ENCODE data around the gene LLGL1.
A peak's percentile ranks its signal among the peaks of the same experiment; 100 is the strongest.

LLGL1 gene

GRCh38 chr17:18229771-18230170 is 4.3 kb downstream of the LLGL1 start:
- DNase-seq (ENCODE audit: low read depth) = no peak

- DNase-seq (ENCODE audit: low read depth) = no peak
Observed at GRCh38 chr17:18230288-18231141, 5.1 kb downstream of the LLGL1 start.

- DNase-seq (ENCODE audit: low read depth) = no peak
Observed at GRCh38 chr17:18231164-18231563, 5.7 kb downstream of the LLGL1 start.

- no peak for DNase-seq (ENCODE audit: low read depth)
Observed at GRCh38 chr17:18233803-18234518, 8.5 kb downstream of the LLGL1 start.

- DNase-seq (ENCODE audit: low read depth) = no peak
Observed at GRCh38 chr17:18234853-18235380, 9.5 kb downstream of the LLGL1 start.

GRCh38 chr17:18235743-18236256 is 10.4 kb downstream of the LLGL1 start:
- DNase-seq (ENCODE audit: low read depth) = no peak

- no peak for DNase-seq (ENCODE audit: low read depth)
Observed at GRCh38 chr17:18236494-18236893, 11.1 kb downstream of the LLGL1 start.

- DNase-seq (ENCODE audit: low read depth) = no peak
Observed at GRCh38 chr17:18237461-18237860, 12.0 kb downstream of the LLGL1 start.

GRCh38 chr17:18238299-18238698 is 12.9 kb downstream of the LLGL1 start:
- DNase-seq (ENCODE audit: low read depth) = no peak

GRCh38 chr17:18240449-18240848 is 15.0 kb downstream of the LLGL1 start:
- DNase-seq (ENCODE audit: low read depth) = no peak

- no peak for DNase-seq (ENCODE audit: low read depth)
Observed at GRCh38 chr17:18241229-18241871, 15.9 kb downstream of the LLGL1 start.

- DNase-seq (ENCODE audit: low read depth) = no peak
Observed at GRCh38 chr17:18245038-18245776, 19.8 kb downstream of the LLGL1 start.

GRCh38 chr17:18246109-18246725 is 20.8 kb downstream of the LLGL1 start:
- DNase-seq (ENCODE audit: low read depth) = no peak

GRCh38 chr17:18246880-18247612 is 21.6 kb downstream of the LLGL1 start:
- DNase-seq (ENCODE audit: low read depth) = no peak

GRCh38 chr17:18247613-18248001 is 22.2 kb downstream of the LLGL1 start:
- no peak for DNase-seq (ENCODE audit: low read depth)

GRCh38 chr17:18248300-18248731 is 22.9 kb downstream of the LLGL1 start:
- peak; percentile 57 for DNase-seq (ENCODE audit: low read depth)

GRCh38 chr17:18248811-18249210 is 23.4 kb downstream of the LLGL1 start:
- DNase-seq (ENCODE audit: low read depth) = no peak

GRCh38 chr17:18250259-18250658 is 24.8 kb downstream of the LLGL1 start:
- no peak for DNase-seq (ENCODE audit: low read depth)

- DNase-seq (ENCODE audit: low read depth) = no peak
Observed at GRCh38 chr17:18250708-18251107, 25.3 kb downstream of the LLGL1 start.

GRCh38 chr17:18251204-18251603 is 25.8 kb downstream of the LLGL1 start:
- no peak for DNase-seq (ENCODE audit: low read depth)

All from T follicular helper cell (primary cell).